CD14-positive monocyte (primary cell): ENCODE results near the gene ADGRE3. TPM values are rescaled to one million over a fixed set of nuclear protein-coding genes. Genes with fewer than 3 reads are reported as not detected.
A peak's percentile ranks its signal among the peaks of the same experiment; 100 is the strongest.
"Not testable (repeated sequence)": the region's sequence is repeated elsewhere in the genome, so short reads cannot be mapped to it uniquely, and the experiment has no call there.

Experiments
- DNase-seq, 3 donors: peaks; one replicate each; pipeline ENCODE4 v3.0.0-alpha.2; 2011 to 2022
- H2AFZ ChIP-seq: 2 replicates; pipeline ENCODE4 v1.6.0; 2012; ENCODE audit warnings: mild to moderate bottlenecking, low read depth, low read length, inconsistent platforms; ENCODE audit not compliant: insufficient read depth, poor library complexity, severe bottlenecking
- H3K27ac ChIP-seq, 2 donors: 1 replicate in 1 of 2; 2 replicates in 1 of 2; pipeline ENCODE4 v1.5.1; 2012 to 2013; ENCODE audit warnings: low read length in 2 of 2, control low read depth in 1 of 2, inconsistent platforms in 1 of 2, low read depth in 1 of 2, mild to moderate bottlenecking in 1 of 2
- H3K27me3 ChIP-seq, 2 donors: one replicate each; pipeline versions ENCODE4 v1.6.0 to v1.6.1; 2011 to 2013; ENCODE audit warnings: low read length in 2 of 2; ENCODE audit not compliant: control insufficient read depth in 2 of 2, insufficient read depth in 2 of 2
- H3K36me3 ChIP-seq, 2 donors: replicated peaks in 1 of 2; 1 replicate in 1 of 2; 2 replicates in 1 of 2; pipeline versions ENCODE4 v1.5.1 to v1.6.1; 2012 to 2013; ENCODE audit warnings: low read length in 2 of 2, control low read depth in 1 of 2, inconsistent platforms in 1 of 2, mild to moderate bottlenecking in 1 of 2; ENCODE audit not compliant: insufficient read depth in 2 of 2, control insufficient read depth in 1 of 2
- H3K4me1 ChIP-seq, 2 donors: 1 replicate in 1 of 2; 2 replicates in 1 of 2; pipeline versions ENCODE4 v1.5.1 to v1.6.1; 2012 to 2013; ENCODE audit warnings: low read length in 2 of 2, control low read depth in 1 of 2, inconsistent platforms in 1 of 2, mild to moderate bottlenecking in 1 of 2, moderate library complexity in 1 of 2; ENCODE audit not compliant: insufficient read depth in 2 of 2, control insufficient read depth in 1 of 2
- H3K4me2 ChIP-seq: replicated peaks from 2 replicates; pipeline ENCODE3; 2012; ENCODE audit warnings: low read length, moderate library complexity, mild to moderate bottlenecking; ENCODE audit not compliant: poor library complexity, severe bottlenecking; ENCODE audit errors: extremely low read depth
- H3K4me3 ChIP-seq, 3 experiments: fragments of 200-600 bp in 1 of 3; sonication (generic) in 1 of 3; replicated peaks in 1 of 3; 1 replicate in 2 of 3; 2 replicates in 1 of 3; pipeline ENCODE4 v1.5.1; 2011 to 2013; ENCODE audit warnings: low read length in 3 of 3, mild to moderate bottlenecking in 3 of 3, control low read depth in 2 of 3, low read depth in 2 of 3, inconsistent platforms in 1 of 3, moderate library complexity in 1 of 3
- H3K79me2 ChIP-seq: 2 replicates; pipeline ENCODE4 v1.6.0; 2012; ENCODE audit warnings: mild to moderate bottlenecking, control low read depth, inconsistent platforms, low read length, moderate library complexity; ENCODE audit not compliant: insufficient read depth
- H3K9ac ChIP-seq: 2 replicates; pipeline ENCODE4 v1.6.0; 2017; ENCODE audit warnings: low read length, mild to moderate bottlenecking; ENCODE audit not compliant: insufficient read depth, poor library complexity, severe bottlenecking
- H3K9me3 ChIP-seq, 2 donors: replicated peaks in 1 of 2; 1 replicate in 1 of 2; 2 replicates in 1 of 2; pipeline versions ENCODE4 v1.5.1 to v1.6.1; 2012 to 2013; ENCODE audit warnings: low read length in 2 of 2, control low read depth in 1 of 2; ENCODE audit not compliant: control insufficient read depth in 1 of 2, insufficient read depth in 1 of 2
- H4K20me1 ChIP-seq: 2 replicates; pipeline ENCODE4 v1.6.0; 2012; ENCODE audit warnings: mild to moderate bottlenecking, low read length, control low read depth, moderate library complexity; ENCODE audit not compliant: insufficient read depth
- H3K27ac Mint-ChIP-seq, 7 donors: one replicate each; pipeline ENCODE4 v1.8.0; 2020; ENCODE audit warnings: mild to moderate bottlenecking in 7 of 7, mixed read lengths in 7 of 7, moderate library complexity in 6 of 7, inconsistent platforms in 2 of 7
- H3K27me3 Mint-ChIP-seq, 3 donors: one replicate each; pipeline ENCODE4 v1.8.0; 2021 to 2022; ENCODE audit warnings: low read depth in 3 of 3, mild to moderate bottlenecking in 3 of 3, mixed read lengths in 3 of 3, moderate library complexity in 3 of 3, inconsistent platforms in 1 of 3
- H3K36me3 Mint-ChIP-seq, 2 donors: one replicate each; pipeline ENCODE4 v1.8.0; 2020; ENCODE audit warnings: mixed read lengths in 2 of 2, inconsistent platforms in 1 of 2, mild to moderate bottlenecking in 1 of 2
- H3K4me1 Mint-ChIP-seq: one replicate; pipeline ENCODE4 v1.8.0; 2020; ENCODE audit warnings: mild to moderate bottlenecking, mixed read lengths
- H3K4me3 Mint-ChIP-seq, 2 donors: one replicate each; pipeline ENCODE4 v1.8.0; 2020; ENCODE audit warnings: mild to moderate bottlenecking in 2 of 2, mixed read lengths in 2 of 2, moderate library complexity in 1 of 2
- H3K9me3 Mint-ChIP-seq, 7 donors: one replicate each; pipeline ENCODE4 v1.8.0; 2020 to 2022; ENCODE audit warnings: mixed read lengths in 7 of 7, mild to moderate bottlenecking in 6 of 7, moderate library complexity in 6 of 7, inconsistent platforms in 2 of 7
- WGBS: methylation state at CpG from one replicate; pipeline ENCODE4 v1.1.5; 2013; ENCODE audit warnings: missing lambda C conversion rate; ENCODE audit not compliant: insufficient coverage; 5-methylcytosine and 5-hydroxymethylcytosine counted together
- intact Hi-C, 2 donors: fragments of 100-400 bp; cut with micrococcal nuclease; formaldehyde crosslinking; loops; one replicate each; pipeline versions ENCODE4 v1.15.0 to v1.15.1; 2023
- polyA plus RNA-seq, 3 donors: library from polyadenylated mRNA; depleted of rRNA in 1 of 3; unstranded in 2 of 3; stranded (reverse) in 1 of 3; fragments of 300-500 nt in 2 of 3; fragments of >200 nt in 1 of 3; fragmentation: Illumina TruSeq in 2 of 3; gene quantifications; 1 replicate in 2 of 3; 2 replicates in 1 of 3; pipeline ENCODE4 v1.2.3, GENCODE V29; 2012 to 2021
- TF ChIP-seq, protein P1 (sequence below): fragments of 200-600 bp; IDR thresholded peaks from one replicate; pipeline ENCODE4 v1.8.0; 2022; ENCODE audit warnings: antibody characterized with exemption, mild to moderate bottlenecking

The ADGRE3 gene
- polyA plus RNA-seq, 3 donors: 27.3 to 92.0 (median 28.3) TPM

DNA sequence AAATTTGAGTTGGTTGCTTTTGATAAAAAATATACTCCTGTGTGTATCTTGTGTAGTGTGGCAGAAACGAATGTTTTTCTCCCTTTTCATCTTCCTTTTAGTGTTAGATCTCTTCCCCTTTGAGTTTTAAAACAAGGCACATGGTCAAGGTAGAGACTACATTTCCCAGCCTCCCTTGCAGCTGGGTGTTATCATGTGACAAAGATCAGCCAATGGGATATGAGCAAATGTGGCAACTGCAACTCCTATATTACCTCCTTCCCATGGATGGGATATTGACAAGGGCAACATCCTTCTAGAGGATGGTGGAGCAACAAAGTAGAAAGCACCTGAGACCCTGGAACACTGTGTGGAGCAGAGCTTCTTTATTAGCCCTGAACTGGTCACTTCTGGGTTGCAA lies 42.4 kb downstream of the ADGRE3 start:
- Mint-ChIP-seq H3K27ac (peak overlapping the region in 3 of 7 donors; percentile 54 to 68 (median 61)), H3K27me3 (peaks cover 0 to 6% (median 2%) of the 10 kb centered on the region in 3 donors)

DNA sequence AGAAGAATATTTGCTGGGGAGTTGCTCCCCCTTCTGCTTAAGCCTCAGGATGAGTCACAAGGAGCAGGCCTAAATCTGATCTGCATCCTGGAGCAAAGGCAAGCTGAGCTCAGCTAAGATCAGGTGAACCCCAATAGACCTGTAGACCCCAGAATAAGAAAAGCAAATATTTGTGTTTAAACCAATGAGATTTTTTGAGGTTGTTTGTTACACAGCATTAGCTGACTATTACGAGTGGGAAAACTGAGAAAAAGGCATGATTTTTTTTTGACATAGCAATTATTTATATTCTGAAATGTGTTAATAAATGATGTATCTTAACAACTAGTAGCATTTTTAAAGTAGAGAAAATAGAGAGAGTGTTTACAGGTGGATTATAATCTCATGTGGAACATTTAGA lies 45.1 kb downstream of the ADGRE3 start:
- Mint-ChIP-seq H3K27me3 (peaks cover 0 to 1% (median 0%) of the 10 kb centered on the region in 3 donors), H3K9me3 (peaks cover 3 to 14% (median 9%) of the 10 kb centered on the region in 7 donors), H3K4me1 (peaks cover 6% of the 10 kb centered on the region), H3K36me3 (peaks cover 55 to 81% of the 10 kb centered on the region in 2 donors), H3K4me3 (no peak overlapping the region), H3K27ac (no peak overlapping the region)
- WGBS: no CpG with 5 or more reads among the region's 1 CpG
- Histone ChIP-seq H3K4me2 (no peak overlapping the region), H3K36me3 (peaks cover 22 to 69% of the 10 kb centered on the region in 2 donors), H3K4me3 (no peak overlapping the region), H3K27me3 (no peaks in the 10 kb centered on the region), H3K9me3 (peaks cover 7% of the 10 kb centered on the region in 2 donors), H2AFZ (no peak overlapping the region), H3K27ac (no peak overlapping the region), H4K20me1 (no peaks in the 10 kb centered on the region), H3K79me2 (no peaks in the 10 kb centered on the region), H3K9ac (no peak overlapping the region), H3K4me1 (no peaks in the 10 kb centered on the region)
- TF ChIP-seq, protein P1, sequence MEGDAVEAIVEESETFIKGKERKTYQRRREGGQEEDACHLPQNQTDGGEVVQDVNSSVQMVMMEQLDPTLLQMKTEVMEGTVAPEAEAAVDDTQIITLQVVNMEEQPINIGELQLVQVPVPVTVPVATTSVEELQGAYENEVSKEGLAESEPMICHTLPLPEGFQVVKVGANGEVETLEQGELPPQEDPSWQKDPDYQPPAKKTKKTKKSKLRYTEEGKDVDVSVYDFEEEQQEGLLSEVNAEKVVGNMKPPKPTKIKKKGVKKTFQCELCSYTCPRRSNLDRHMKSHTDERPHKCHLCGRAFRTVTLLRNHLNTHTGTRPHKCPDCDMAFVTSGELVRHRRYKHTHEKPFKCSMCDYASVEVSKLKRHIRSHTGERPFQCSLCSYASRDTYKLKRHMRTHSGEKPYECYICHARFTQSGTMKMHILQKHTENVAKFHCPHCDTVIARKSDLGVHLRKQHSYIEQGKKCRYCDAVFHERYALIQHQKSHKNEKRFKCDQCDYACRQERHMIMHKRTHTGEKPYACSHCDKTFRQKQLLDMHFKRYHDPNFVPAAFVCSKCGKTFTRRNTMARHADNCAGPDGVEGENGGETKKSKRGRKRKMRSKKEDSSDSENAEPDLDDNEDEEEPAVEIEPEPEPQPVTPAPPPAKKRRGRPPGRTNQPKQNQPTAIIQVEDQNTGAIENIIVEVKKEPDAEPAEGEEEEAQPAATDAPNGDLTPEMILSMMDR: no peak
- intact Hi-C loops: no loop called here
- DNase-seq: no peak

More for the DNA sequence above, 42.4 kb downstream of the ADGRE3 start:
- TF ChIP-seq, protein P1: no peak
- H3K4me1 ChIP-seq: no peaks in the 10 kb centered on the region
- H2AFZ ChIP-seq: no peak overlapping the region
- DNase-seq: peak; percentile 47 to 74 (median 65)
- no peak overlapping the region for H3K27ac ChIP-seq
- Mint-ChIP-seq H3K4me3 (no peak overlapping the region), H3K9me3 (peaks cover 3 to 14% (median 11%) of the 10 kb centered on the region in 7 donors), H3K4me1 (peaks cover 10% of the 10 kb centered on the region), H3K36me3 (peaks cover 43 to 78% of the 10 kb centered on the region in 2 donors)
- H3K9ac ChIP-seq: no peak overlapping the region
- no CpG with 5 or more reads among the region's 1 CpG for WGBS
- intact Hi-C loops: no loop called here
- H4K20me1 ChIP-seq: no peaks in the 10 kb centered on the region
- H3K27me3 ChIP-seq: no peaks in the 10 kb centered on the region
- peaks cover 7 to 10% of the 10 kb centered on the region in 2 donors for H3K9me3 ChIP-seq
- no peak overlapping the region for H3K4me2 ChIP-seq
- H3K79me2 ChIP-seq: no peaks in the 10 kb centered on the region
- H3K4me3 ChIP-seq: no peak overlapping the region
- H3K36me3 ChIP-seq: peaks cover 14 to 52% of the 10 kb centered on the region in 2 donors

DNA sequence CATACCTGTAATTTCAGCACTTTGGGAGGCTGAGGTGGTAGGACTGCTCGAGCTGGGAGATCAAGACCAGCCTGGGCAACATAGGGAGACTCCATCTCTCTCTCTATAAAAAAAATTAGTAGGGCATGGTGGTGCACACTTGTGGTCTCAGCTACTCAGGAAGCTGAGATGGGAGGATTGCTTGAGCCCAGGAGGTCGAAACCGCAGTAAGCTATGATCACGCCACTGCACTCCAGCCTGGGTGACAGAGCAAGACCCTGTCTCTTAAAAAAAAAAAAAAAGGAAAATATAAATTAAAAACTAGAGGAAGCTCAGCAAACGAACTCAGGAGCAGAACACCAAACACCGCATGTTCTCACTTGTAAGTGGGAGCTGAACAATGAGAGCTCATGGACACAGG lies 50.2 kb downstream of the ADGRE3 start:
- H3K36me3 ChIP-seq: peaks cover 23 to 52% of the 10 kb centered on the region in 2 donors
- intact Hi-C loops, H3K27ac ChIP-seq, H2AFZ ChIP-seq, H4K20me1 ChIP-seq, H3K9ac ChIP-seq, H3K4me1 Mint-ChIP-seq, H3K4me2 ChIP-seq, H3K4me3 Mint-ChIP-seq, H3K27me3 ChIP-seq, H3K27me3 Mint-ChIP-seq, H3K9me3 ChIP-seq, H3K4me3 ChIP-seq, DNase-seq, H3K79me2 ChIP-seq, H3K4me1 ChIP-seq: not testable (repeated sequence)
- Mint-ChIP-seq H3K27ac (peak overlapping the region in 2 of 7 donors; percentile 15 to 55), H3K36me3 (peaks cover 39 to 71% of the 10 kb centered on the region in 2 donors), H3K9me3 (peaks cover 2 to 10% (median 9%) of the 10 kb centered on the region in 7 donors)
- WGBS: 83% methylated on average over 2 of the region's 6 CpGs
